Measurements from ENCODE around the gene PAPOLA.

Gene PAPOLA

GRCh38 chr14:96565811-96566210 is 63.6 kb downstream of the PAPOLA start:
- no peak for DNase-seq (ENCODE audit: low read depth in 2 of 2)

GRCh38 chr14:96567289-96567899 is 65.2 kb downstream of the PAPOLA start:
- DNase-seq (ENCODE audit: low read depth in 2 of 2): no peak

- DNase-seq (ENCODE audit: low read depth in 2 of 2): no peak
These were observed 66.4 kb downstream of the PAPOLA start for GRCh38 chr14:96568621-96569020.

- no peak for DNase-seq (ENCODE audit: low read depth in 2 of 2)
These were observed 69.1 kb downstream of the PAPOLA start for GRCh38 chr14:96571311-96571710.

GRCh38 chr14:96573473-96574100 is 71.4 kb downstream of the PAPOLA start:
- DNase-seq (ENCODE audit: low read depth in 2 of 2): no peak

- no peak for DNase-seq (ENCODE audit: low read depth in 2 of 2)
These were observed 72.0 kb downstream of the PAPOLA start for GRCh38 chr14:96574171-96574632.

GRCh38 chr14:96574633-96575632 is 72.8 kb downstream of the PAPOLA start:
- no peak for DNase-seq (ENCODE audit: low read depth in 2 of 2)

GRCh38 chr14:96576359-96576758 is 74.2 kb downstream of the PAPOLA start:
- no peak for DNase-seq (ENCODE audit: low read depth in 2 of 2)

GRCh38 chr14:96576937-96577336 is 74.8 kb downstream of the PAPOLA start:
- DNase-seq (ENCODE audit: low read depth in 2 of 2): no peak

GRCh38 chr14:96578619-96579018 is 76.4 kb downstream of the PAPOLA start:
- DNase-seq (ENCODE audit: low read depth in 2 of 2): no peak

- no peak for DNase-seq (ENCODE audit: low read depth in 2 of 2)
These were observed 77.2 kb downstream of the PAPOLA start for GRCh38 chr14:96579358-96579757.

- DNase-seq (ENCODE audit: low read depth in 2 of 2): no peak
These were observed 77.7 kb downstream of the PAPOLA start for GRCh38 chr14:96579855-96580254.

GRCh38 chr14:96580566-96580965 is 78.4 kb downstream of the PAPOLA start:
- DNase-seq (ENCODE audit: low read depth in 2 of 2): no peak

- no peak for DNase-seq (ENCODE audit: low read depth in 2 of 2)
These were observed 78.8 kb downstream of the PAPOLA start for GRCh38 chr14:96581026-96581425.

- DNase-seq (ENCODE audit: low read depth in 2 of 2): no peak
These were observed 79.7 kb downstream of the PAPOLA start for GRCh38 chr14:96581902-96582301.

GRCh38 chr14:96582411-96582961 is 80.3 kb downstream of the PAPOLA start:
- no peak for DNase-seq (ENCODE audit: low read depth in 2 of 2)

GRCh38 chr14:96582995-96583394 is 80.8 kb downstream of the PAPOLA start:
- DNase-seq (ENCODE audit: low read depth in 2 of 2): no peak

- DNase-seq (ENCODE audit: low read depth in 2 of 2): no peak
These were observed 81.4 kb downstream of the PAPOLA start for GRCh38 chr14:96583569-96584041.

GRCh38 chr14:96584199-96584906 is 82.2 kb downstream of the PAPOLA start:
- DNase-seq (ENCODE audit: low read depth in 2 of 2): no peak

- no peak for DNase-seq (ENCODE audit: low read depth in 2 of 2)
These were observed 82.9 kb downstream of the PAPOLA start for GRCh38 chr14:96584907-96585671.

- DNase-seq (ENCODE audit: low read depth in 2 of 2): no peak
These were observed 83.5 kb downstream of the PAPOLA start for GRCh38 chr14:96585672-96586013.
